ENCODE data around the gene DFFB.

The DFFB gene

GRCh38 chr1:3872546-3872945, 15.3 kb downstream of the DFFB start:
- peaks cover 0 to 2% of the 10 kb centered on the region in 2 donors for H3K4me1 ChIP-seq (ENCODE audit: control insufficient read depth in 2 of 2, insufficient read depth in 1 of 2, low read depth in 1 of 2, low read length in 2 of 2)
- no peak overlapping the region for H2BK120ac ChIP-seq (ENCODE audit: low read depth, low read length)
- H3K27me3 ChIP-seq (ENCODE audit: control insufficient read depth in 3 of 3, insufficient read depth in 3 of 3, low read depth in 1 of 3, low read length in 3 of 3), result no peaks in the 10 kb centered on the region
- no peak overlapping the region for H4K8ac ChIP-seq (ENCODE audit: low read depth, low read length)
- H3K4ac ChIP-seq (ENCODE audit: low read length), result no peak overlapping the region
- H3K18ac ChIP-seq (ENCODE audit: low read length), result no peak overlapping the region
- no peak overlapping the region for H4K91ac ChIP-seq (ENCODE audit: low read depth, low read length, poor library complexity)
- H3K4me2 ChIP-seq (ENCODE audit: insufficient read depth, low read length, poor library complexity, severe bottlenecking), result no peak overlapping the region
- no peak for DNase-seq (ENCODE audit: low spot score)
- no CpG with 5 or more reads among the region's 8 CpGs for WGBS, 2 donors (ENCODE audit: extremely low coverage in 2 of 2, insufficient read length in 2 of 2, insufficient replicate concordance in 1 of 2)
- H2AFZ ChIP-seq (ENCODE audit: low read length), result no peak overlapping the region
- peaks cover 8 to 21% of the 10 kb centered on the region in 2 donors for H3K36me3 ChIP-seq (replicated peaks in 1 of 2; ENCODE audit: control insufficient read depth in 2 of 2, insufficient read depth in 2 of 2, low read length in 2 of 2)
- peak overlapping the region; percentile 31 for H3K23ac ChIP-seq (ENCODE audit: low read depth, low read length, poor library complexity)
- H2BK12ac ChIP-seq (ENCODE audit: low read length), result no peak overlapping the region
- no peak overlapping the region for H2BK5ac ChIP-seq (ENCODE audit: low read length)
- no peak overlapping the region for H2AK5ac ChIP-seq (ENCODE audit: low read depth, low read length)
- no peak overlapping the region for H3K27ac ChIP-seq (replicated peaks; ENCODE audit: low read length)
- no peaks in the 10 kb centered on the region for H3K79me1 ChIP-seq (ENCODE audit: low read depth, low read length)
- no peak overlapping the region for H3K4me3 ChIP-seq (ENCODE audit: low read length in 2 of 2)
- no peak overlapping the region for H3K14ac ChIP-seq (ENCODE audit: low read length)
- no peak overlapping the region for H2BK15ac ChIP-seq (ENCODE audit: low read length)
- H3K9me3 ChIP-seq (replicated peaks in 1 of 2; ENCODE audit: control insufficient read depth in 2 of 2, insufficient read depth in 1 of 2, low read depth in 1 of 2, low read length in 2 of 2), result peaks cover 0 to 9% of the 10 kb centered on the region in 2 donors
- no peak overlapping the region for H3K9ac ChIP-seq (ENCODE audit: low read depth, low read length, poor library complexity)

- Histone ChIP-seq H4K8ac (ENCODE audit: low read depth, low read length) (no peak overlapping the region), H2BK120ac (ENCODE audit: low read depth, low read length) (no peak overlapping the region), H3K9me3 (replicated peaks in 1 of 2; ENCODE audit: control insufficient read depth in 2 of 2, insufficient read depth in 1 of 2, low read depth in 1 of 2, low read length in 2 of 2) (peaks cover 7 to 10% of the 10 kb centered on the region in 2 donors), H3K4me1 (ENCODE audit: control insufficient read depth in 2 of 2, insufficient read depth in 1 of 2, low read depth in 1 of 2, low read length in 2 of 2) (peaks cover 0 to 2% of the 10 kb centered on the region in 2 donors), H2BK15ac (ENCODE audit: low read length) (no peak overlapping the region), H3K79me1 (ENCODE audit: low read depth, low read length) (no peaks in the 10 kb centered on the region), H3K18ac (ENCODE audit: low read length) (no peak overlapping the region), H3K4ac (ENCODE audit: low read length) (no peak overlapping the region), H3K4me3 (ENCODE audit: low read length in 2 of 2) (peak overlapping the region in 1 of 2 donors; percentile 38), H3K9ac (ENCODE audit: low read depth, low read length, poor library complexity) (no peak overlapping the region), H3K27ac (replicated peaks; ENCODE audit: low read length) (no peak overlapping the region), H3K4me2 (ENCODE audit: insufficient read depth, low read length, poor library complexity, severe bottlenecking) (no peak overlapping the region), H3K27me3 (ENCODE audit: control insufficient read depth in 3 of 3, insufficient read depth in 3 of 3, low read depth in 1 of 3, low read length in 3 of 3) (no peaks in the 10 kb centered on the region), H2BK5ac (ENCODE audit: low read length) (no peak overlapping the region), H2AFZ (ENCODE audit: low read length) (no peak overlapping the region), H2AK5ac (ENCODE audit: low read depth, low read length) (no peak overlapping the region), H4K91ac (ENCODE audit: low read depth, low read length, poor library complexity) (no peak overlapping the region), H2BK12ac (ENCODE audit: low read length) (no peak overlapping the region), H3K14ac (ENCODE audit: low read length) (no peak overlapping the region), H3K36me3 (replicated peaks in 1 of 2; ENCODE audit: control insufficient read depth in 2 of 2, insufficient read depth in 2 of 2, low read length in 2 of 2) (peaks cover 5 to 13% of the 10 kb centered on the region in 2 donors), H3K23ac (ENCODE audit: low read depth, low read length, poor library complexity) (no peak overlapping the region)
- no peak for DNase-seq (ENCODE audit: low spot score)
- no CpG with 5 or more reads among the region's 23 CpGs for WGBS, 2 donors (ENCODE audit: extremely low coverage in 2 of 2, insufficient read length in 2 of 2, insufficient replicate concordance in 1 of 2)
Observed at GRCh38 chr1:3874736-3875135, 17.5 kb downstream of the DFFB start.

GRCh38 chr1:3876716-3877115, 19.4 kb downstream of the DFFB start:
- H3K4me2 ChIP-seq (ENCODE audit: insufficient read depth, low read length, poor library complexity, severe bottlenecking), result no peak overlapping the region
- H4K8ac ChIP-seq (ENCODE audit: low read depth, low read length), result no peak overlapping the region
- H3K4me1 ChIP-seq (ENCODE audit: control insufficient read depth in 2 of 2, insufficient read depth in 1 of 2, low read depth in 1 of 2, low read length in 2 of 2), result no peaks in the 10 kb centered on the region
- no peak overlapping the region for H2BK12ac ChIP-seq (ENCODE audit: low read length)
- no peak overlapping the region for H3K27ac ChIP-seq (replicated peaks; ENCODE audit: low read length)
- H3K4ac ChIP-seq (ENCODE audit: low read length), result no peak overlapping the region
- H3K36me3 ChIP-seq (replicated peaks in 1 of 2; ENCODE audit: control insufficient read depth in 2 of 2, insufficient read depth in 2 of 2, low read length in 2 of 2), result peaks cover 5 to 13% of the 10 kb centered on the region in 2 donors
- no peak for DNase-seq (ENCODE audit: low spot score)
- no peaks in the 10 kb centered on the region for H3K79me1 ChIP-seq (ENCODE audit: low read depth, low read length)
- no CpG with 5 or more reads among the region's 16 CpGs for WGBS, 2 donors (ENCODE audit: extremely low coverage in 2 of 2, insufficient read length in 2 of 2, insufficient replicate concordance in 1 of 2)
- H2BK15ac ChIP-seq (ENCODE audit: low read length), result no peak overlapping the region
- H3K9me3 ChIP-seq (replicated peaks in 1 of 2; ENCODE audit: control insufficient read depth in 2 of 2, insufficient read depth in 1 of 2, low read depth in 1 of 2, low read length in 2 of 2), result peaks cover 7 to 10% of the 10 kb centered on the region in 2 donors
- no peak overlapping the region for H2AFZ ChIP-seq (ENCODE audit: low read length)
- H2AK5ac ChIP-seq (ENCODE audit: low read depth, low read length), result no peak overlapping the region
- no peak overlapping the region for H2BK120ac ChIP-seq (ENCODE audit: low read depth, low read length)
- H3K18ac ChIP-seq (ENCODE audit: low read length), result no peak overlapping the region
- H3K9ac ChIP-seq (ENCODE audit: low read depth, low read length, poor library complexity), result no peak overlapping the region
- H3K23ac ChIP-seq (ENCODE audit: low read depth, low read length, poor library complexity), result no peak overlapping the region
- H4K91ac ChIP-seq (ENCODE audit: low read depth, low read length, poor library complexity), result no peak overlapping the region
- no peaks in the 10 kb centered on the region for H3K27me3 ChIP-seq (ENCODE audit: control insufficient read depth in 3 of 3, insufficient read depth in 3 of 3, low read depth in 1 of 3, low read length in 3 of 3)
- H2BK5ac ChIP-seq (ENCODE audit: low read length), result no peak overlapping the region
- H3K14ac ChIP-seq (ENCODE audit: low read length), result no peak overlapping the region
- H3K4me3 ChIP-seq (ENCODE audit: low read length in 2 of 2), result no peak overlapping the region

GRCh38 chr1:3879099-3879498, 21.8 kb downstream of the DFFB start:
- peaks cover 7 to 10% of the 10 kb centered on the region in 2 donors for H3K9me3 ChIP-seq (replicated peaks in 1 of 2; ENCODE audit: control insufficient read depth in 2 of 2, insufficient read depth in 1 of 2, low read depth in 1 of 2, low read length in 2 of 2)
- H3K79me1 ChIP-seq (ENCODE audit: low read depth, low read length), result no peaks in the 10 kb centered on the region
- no peak overlapping the region for H2BK12ac ChIP-seq (ENCODE audit: low read length)
- H3K27me3 ChIP-seq (ENCODE audit: control insufficient read depth in 3 of 3, insufficient read depth in 3 of 3, low read depth in 1 of 3, low read length in 3 of 3), result no peaks in the 10 kb centered on the region
- H3K9ac ChIP-seq (ENCODE audit: low read depth, low read length, poor library complexity), result no peak overlapping the region
- no peak for DNase-seq (ENCODE audit: low spot score)
- no peak overlapping the region for H3K27ac ChIP-seq (replicated peaks; ENCODE audit: low read length)
- no peak overlapping the region for H2AFZ ChIP-seq (ENCODE audit: low read length)
- WGBS, 2 donors (ENCODE audit: extremely low coverage in 2 of 2, insufficient read length in 2 of 2, insufficient replicate concordance in 1 of 2), result no CpG with 5 or more reads among the region's 7 CpGs
- no peak overlapping the region for H2BK5ac ChIP-seq (ENCODE audit: low read length)
- H3K18ac ChIP-seq (ENCODE audit: low read length), result no peak overlapping the region
- no peak overlapping the region for H3K23ac ChIP-seq (ENCODE audit: low read depth, low read length, poor library complexity)
- H2BK120ac ChIP-seq (ENCODE audit: low read depth, low read length), result no peak overlapping the region
- H2BK15ac ChIP-seq (ENCODE audit: low read length), result no peak overlapping the region
- no peak overlapping the region for H3K14ac ChIP-seq (ENCODE audit: low read length)
- H3K36me3 ChIP-seq (replicated peaks in 1 of 2; ENCODE audit: control insufficient read depth in 2 of 2, insufficient read depth in 2 of 2, low read length in 2 of 2), result peaks cover 3 to 7% of the 10 kb centered on the region in 2 donors
- H4K8ac ChIP-seq (ENCODE audit: low read depth, low read length), result no peak overlapping the region
- H2AK5ac ChIP-seq (ENCODE audit: low read depth, low read length), result no peak overlapping the region
- H3K4me3 ChIP-seq (ENCODE audit: low read length in 2 of 2), result no peak overlapping the region
- H4K91ac ChIP-seq (ENCODE audit: low read depth, low read length, poor library complexity), result no peak overlapping the region
- H3K4me2 ChIP-seq (ENCODE audit: insufficient read depth, low read length, poor library complexity, severe bottlenecking), result no peak overlapping the region
- no peaks in the 10 kb centered on the region for H3K4me1 ChIP-seq (ENCODE audit: control insufficient read depth in 2 of 2, insufficient read depth in 1 of 2, low read depth in 1 of 2, low read length in 2 of 2)
- H3K4ac ChIP-seq (ENCODE audit: low read length), result no peak overlapping the region

Data from neuronal stem cell (in vitro differentiated cells).